CD4-positive, alpha-beta T cell treated with Interleukin-15 for 1 hour (primary cell): ENCODE data around the gene RNF114.
"Not testable (repeated sequence)": the region's sequence is repeated elsewhere in the genome, so short reads cannot be mapped to it uniquely, and the experiment has no call there.

Source experiments
- DNase-seq: peaks from one replicate; pipeline ENCODE4 v3.0.0-alpha.2; 2020

The RNF114 gene

GRCh38 chr20:49965781-49966305 is 29.6 kb downstream of the RNF114 start:
- no peak for DNase-seq

DNA sequence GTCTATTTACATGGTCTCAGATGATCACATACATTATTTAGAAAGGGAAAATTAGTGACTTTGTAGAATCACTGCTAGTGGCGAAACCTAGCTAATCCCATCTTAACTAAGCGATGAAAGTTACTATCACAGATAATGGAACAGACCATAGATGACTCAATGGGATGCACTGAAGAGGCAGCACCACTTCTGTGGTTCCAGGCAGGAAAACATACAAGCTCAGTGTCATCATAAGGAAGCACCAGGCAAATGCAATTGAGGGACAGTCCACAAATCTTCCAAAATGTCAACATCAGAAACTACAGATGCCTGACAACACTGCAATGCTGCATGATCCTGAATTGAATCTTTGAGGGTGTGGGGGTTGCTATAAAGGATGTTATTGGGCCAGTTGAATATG is 30.7 kb downstream of the RNF114 start:
- no peak for DNase-seq

GRCh38 chr20:49969234-49969633 is 33.0 kb downstream of the RNF114 start:
- no peak for DNase-seq

- no peak for DNase-seq
Measured at GRCh38 chr20:49969946-49970345, 33.7 kb downstream of the RNF114 start.

DNA sequence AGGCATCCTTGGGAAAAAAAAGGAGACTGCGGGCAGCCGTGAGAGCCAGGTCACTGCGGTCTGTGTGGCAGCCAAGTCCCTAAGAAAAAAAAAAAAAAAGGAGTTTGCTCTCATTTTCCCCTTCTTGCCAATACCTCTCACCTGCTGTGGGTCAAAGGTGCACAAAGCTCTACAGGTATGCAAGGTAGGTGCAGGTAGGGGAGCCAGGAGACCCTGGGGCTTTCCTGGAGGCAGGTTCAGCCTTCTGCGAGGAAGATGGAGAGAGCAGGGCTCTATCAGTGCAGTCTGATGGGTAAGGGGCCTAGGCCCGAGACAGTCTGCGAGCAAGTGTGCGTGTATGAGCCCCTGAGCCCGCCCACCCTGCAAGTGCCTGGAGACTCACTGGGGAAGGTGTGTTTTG is 34.3 kb downstream of the RNF114 start:
- no peak for DNase-seq

DNA sequence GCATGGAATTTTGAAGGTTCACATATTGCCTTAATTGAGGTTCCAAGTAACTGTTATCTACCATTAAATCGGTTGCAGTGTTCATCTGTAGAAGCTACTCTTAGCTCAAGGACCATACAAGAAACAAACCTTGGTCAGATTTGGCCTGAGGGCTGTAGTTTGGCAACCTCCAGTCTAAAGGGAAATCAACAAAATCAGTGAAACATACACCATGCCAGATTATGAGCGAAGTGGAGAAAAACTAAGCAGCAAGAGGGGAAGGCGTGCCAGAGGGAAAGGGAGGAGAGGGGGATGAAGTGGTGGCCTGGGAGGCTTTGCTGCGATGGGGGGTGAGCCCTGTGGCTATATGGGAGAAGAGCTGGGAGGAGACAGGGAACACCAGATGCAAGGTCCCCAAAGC is 37.8 kb downstream of the RNF114 start:
- DNase-seq: no peak

DNA sequence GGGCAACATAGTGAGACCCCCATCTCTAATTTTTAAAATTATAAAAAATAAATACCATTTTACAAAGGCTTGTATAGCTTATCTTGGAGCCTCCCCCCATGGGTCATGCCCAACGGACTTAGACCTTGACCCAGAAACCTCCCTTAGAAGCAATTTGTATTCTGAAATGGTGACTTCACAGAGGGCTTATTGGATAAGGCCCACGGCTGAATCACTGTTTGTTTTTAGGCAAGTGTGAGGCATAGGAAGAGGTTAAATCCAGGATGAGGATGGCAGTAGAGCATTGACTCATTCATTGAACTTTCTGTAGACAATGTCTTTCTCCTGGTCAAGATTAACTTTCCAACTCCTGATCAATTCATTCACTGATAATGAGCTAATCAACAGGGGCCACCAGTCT is 40.3 kb downstream of the RNF114 start:
- DNase-seq: no peak

- DNase-seq: not testable (repeated sequence)
Measured at GRCh38 chr20:49977740-49978139, 41.5 kb downstream of the RNF114 start.

- DNase-seq: no peak
Measured at GRCh38 chr20:49978685-49979029, 42.5 kb downstream of the RNF114 start.

DNA sequence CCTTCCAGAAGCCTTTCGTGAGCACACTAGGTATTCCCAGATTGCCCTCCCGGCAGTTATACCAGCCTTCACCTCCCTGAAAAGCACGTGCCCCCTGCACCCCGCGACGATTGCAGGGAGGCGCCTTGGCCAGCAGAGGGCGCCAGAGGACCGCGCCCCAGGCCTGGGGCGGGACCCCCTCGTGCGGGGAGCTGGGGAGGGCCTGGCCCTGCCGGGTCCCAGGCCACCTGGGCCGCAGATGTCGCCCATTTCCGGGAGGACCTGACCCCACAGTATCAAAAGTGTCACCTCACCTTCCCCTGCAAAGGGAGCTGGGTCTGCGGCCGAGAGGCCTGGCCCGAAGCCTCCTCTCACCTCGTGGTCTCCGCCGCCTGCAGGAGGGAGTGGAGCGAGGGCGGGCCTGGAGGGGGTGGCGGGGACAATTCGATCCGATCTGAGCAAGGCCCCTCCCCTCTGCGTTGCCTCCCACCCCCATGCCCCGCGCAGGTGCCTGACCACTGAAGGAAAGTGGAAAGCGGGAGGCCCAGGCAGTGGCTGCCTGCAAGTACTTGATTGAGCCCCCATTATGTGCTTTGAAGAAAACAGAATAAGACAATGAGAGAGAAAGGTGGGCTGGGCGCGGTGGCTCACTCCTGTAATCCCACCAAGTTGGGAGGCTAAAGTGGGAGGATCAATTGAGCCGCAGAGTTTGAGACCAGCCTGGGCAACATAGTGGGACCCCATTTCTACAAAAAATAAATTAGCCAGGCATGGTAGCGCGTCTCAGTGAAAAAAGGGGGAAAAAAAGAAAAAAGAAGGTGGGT is 43.0 kb downstream of the RNF114 start:
- peak; percentile 63 for DNase-seq

DNA sequence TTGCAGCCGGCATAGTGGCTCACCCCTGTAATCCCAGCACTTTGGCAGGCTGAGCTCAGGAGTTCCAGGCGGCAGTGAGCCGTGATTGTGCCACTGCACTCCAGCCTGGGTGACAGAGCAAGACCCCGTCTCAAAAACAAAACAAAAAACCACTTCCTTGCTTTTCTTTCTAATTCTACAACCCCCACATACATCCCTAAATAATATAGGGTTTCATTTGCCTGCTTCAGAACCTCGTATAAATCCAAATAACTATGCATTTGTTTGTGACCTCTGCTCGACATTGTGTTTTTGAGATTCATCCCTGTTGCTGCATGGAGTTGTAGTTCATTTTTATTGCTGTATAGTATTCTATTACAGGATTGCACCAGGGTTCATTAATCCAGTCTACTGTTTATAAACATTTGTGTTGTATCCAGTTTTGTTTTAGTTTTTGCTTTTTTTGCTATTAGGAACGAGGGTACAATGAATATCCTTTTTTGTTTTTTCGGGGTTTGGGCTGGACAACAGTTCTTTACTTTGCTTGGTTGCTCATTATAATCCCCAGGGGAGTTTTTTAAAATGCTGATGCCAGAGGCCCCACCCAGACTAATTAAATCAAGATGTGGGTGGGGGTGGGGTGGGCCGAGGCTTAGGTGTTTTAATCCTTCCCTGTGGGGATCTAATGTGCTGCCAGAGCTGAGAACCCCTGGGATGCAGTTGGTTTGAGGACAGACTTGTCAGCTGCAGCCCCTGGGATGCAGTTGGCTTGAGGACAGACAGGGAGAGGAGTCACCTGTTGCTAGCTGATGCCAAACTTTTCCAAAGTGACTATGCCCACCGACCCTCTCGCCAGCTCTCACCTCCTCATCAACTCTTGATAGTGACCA is 44.2 kb downstream of the RNF114 start:
- DNase-seq: no peak

- no peak for DNase-seq
Measured at GRCh38 chr20:49981218-49982071, 45.2 kb downstream of the RNF114 start.

- DNase-seq: no peak
Measured at GRCh38 chr20:49982072-49982345, 45.8 kb downstream of the RNF114 start.

DNA sequence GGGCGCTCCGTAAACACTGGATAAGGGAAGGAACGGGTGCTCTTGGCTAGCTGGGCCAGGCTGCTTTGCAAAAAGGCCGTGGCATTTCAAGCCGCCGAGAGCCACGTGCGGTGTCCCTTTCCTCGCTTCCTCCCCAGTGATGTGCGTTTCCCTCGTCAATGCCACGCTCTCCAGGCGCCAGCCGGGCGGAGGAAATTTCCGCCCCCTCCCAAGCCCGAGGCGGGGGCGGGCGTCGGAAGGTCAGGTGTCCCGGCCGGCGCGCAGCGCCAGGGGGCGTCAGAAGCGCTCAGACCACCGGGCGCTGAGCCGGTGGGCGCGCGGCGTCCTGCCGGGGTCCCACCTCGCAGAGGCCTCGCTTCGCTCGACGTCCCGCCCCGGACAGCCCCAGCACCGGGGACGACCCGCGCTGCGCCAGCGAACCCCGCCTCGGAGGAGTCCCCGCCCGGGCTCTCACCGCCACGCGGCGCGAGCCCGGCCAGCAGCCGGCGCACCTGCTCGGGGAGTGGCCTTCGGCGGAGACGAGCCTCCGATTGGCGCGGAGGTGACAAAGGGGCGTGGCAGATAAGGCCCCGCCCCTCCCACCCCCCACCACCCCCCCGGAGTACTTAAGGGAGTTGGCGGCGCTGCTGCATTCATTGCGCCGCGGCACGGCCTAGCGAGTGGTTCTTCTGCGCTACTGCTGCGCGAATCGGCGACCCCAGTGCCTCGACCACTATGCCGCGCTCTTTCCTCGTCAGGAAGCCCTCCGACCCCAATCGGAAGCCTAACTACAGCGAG is 46.3 kb downstream of the RNF114 start, which contains the start of gene SNAI1:
TSS of gene SNAI1 (plus strand) at position 635 of the 777 bp plus-strand sequence. CDS start at position 715, 80 bp downstream.
- peak; percentile 90 for DNase-seq

GRCh38 chr20:49983123-49983847 is 47.1 kb downstream of the RNF114 start:
- DNase-seq: no peak

DNA sequence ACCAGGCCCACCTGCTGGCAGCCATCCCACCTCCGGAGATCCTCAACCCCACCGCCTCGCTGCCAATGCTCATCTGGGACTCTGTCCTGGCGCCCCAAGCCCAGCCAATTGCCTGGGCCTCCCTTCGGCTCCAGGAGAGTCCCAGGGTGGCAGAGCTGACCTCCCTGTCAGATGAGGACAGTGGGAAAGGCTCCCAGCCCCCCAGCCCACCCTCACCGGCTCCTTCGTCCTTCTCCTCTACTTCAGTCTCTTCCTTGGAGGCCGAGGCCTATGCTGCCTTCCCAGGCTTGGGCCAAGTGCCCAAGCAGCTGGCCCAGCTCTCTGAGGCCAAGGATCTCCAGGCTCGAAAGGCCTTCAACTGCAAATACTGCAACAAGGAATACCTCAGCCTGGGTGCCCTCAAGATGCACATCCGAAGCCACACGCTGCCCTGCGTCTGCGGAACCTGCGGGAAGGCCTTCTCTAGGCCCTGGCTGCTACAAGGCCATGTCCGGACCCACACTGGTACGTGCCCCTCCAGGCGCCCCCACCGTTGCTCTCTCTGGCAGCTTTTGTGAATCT is 47.7 kb downstream of the RNF114 start:
- DNase-seq: no peak

DNA sequence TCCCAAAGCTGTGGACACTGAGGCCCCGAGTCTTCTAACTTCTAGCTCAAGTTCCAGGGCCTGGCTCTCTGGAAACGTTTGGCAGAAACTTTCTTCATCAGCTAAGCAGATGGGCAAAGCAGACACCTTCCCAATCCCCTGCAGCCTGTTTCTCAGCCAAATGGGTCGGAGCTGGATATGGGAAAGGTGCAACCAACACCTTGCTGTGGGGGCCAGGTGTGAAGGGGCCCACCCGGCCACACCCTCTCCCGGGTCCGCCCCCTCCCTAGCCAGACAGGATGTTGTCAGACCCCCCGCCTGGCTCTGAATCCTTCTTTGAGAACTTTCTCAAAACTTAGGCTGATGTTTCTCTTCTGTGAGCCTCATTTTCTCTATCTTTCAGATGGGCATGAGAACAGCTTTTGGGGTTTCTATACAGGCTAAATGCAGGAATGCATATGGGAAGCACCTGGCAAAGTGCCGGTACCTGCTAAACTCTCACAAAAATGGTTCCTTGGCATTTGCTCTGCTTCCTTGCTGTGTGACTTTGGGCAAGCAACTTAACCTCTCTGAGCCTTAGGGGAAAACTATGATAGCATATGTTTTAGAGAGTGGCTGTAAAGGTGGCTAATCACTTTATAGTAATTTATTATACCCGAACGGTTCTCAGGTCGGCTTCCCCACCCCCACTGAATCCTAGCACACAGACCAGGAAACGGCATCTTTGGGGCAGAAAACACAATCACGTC is 48.4 kb downstream of the RNF114 start:
- no peak for DNase-seq

DNA sequence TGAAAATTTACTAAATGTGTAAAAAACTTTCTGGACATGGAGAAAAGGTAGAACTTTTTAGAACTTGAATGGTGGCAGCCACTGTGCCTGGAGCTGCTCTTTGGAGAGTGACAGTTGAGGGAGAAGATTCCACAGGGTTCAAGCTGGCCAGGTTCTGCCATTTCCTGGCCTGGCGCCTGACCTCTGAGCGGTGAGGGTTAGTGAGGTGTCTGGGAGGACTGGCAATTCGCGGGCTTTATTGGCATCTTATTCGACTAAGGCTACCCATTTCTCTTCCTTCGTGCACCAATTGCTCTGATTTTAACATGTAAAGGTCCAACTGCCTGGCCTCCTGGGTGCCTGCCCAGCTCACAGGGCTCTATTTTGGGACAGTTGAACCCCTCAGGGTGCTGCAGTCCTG is 49.0 kb downstream of the RNF114 start:
- DNase-seq: no peak

GRCh38 chr20:49985617-49986016 is 49.4 kb downstream of the RNF114 start:
- DNase-seq: no peak

DNA sequence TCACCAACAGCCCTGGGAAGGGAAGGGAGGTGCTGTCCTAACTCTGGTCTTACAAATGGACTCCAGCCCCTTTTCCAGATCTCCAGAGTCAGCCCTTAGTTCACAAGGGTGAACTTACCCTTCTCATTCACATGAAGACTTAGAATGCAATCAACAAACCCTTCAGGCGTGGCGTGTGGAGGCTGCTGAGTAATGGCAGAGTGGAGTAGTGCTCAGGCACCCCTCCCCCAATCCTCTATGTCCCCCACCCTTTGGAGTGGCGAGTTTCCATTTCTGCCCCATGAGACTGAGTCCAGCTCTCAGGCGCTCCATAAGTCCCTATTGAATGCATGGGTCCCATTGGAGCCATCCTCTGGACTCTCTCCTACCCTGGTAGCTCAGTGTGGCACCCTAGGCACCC is 49.9 kb downstream of the RNF114 start:
- DNase-seq: no peak
